Pons (tissue), 1 donor: ENCODE measurements around the gene STK36.
A peak's percentile ranks its signal among the peaks of the same experiment; 100 is the strongest.

ENCODE experiments used
- DNase-seq: peaks from one replicate; pipeline ENCODE4 v3.0.0-alpha.2; 2016; ENCODE audit warnings: low spot score

STK36 gene

DNA sequence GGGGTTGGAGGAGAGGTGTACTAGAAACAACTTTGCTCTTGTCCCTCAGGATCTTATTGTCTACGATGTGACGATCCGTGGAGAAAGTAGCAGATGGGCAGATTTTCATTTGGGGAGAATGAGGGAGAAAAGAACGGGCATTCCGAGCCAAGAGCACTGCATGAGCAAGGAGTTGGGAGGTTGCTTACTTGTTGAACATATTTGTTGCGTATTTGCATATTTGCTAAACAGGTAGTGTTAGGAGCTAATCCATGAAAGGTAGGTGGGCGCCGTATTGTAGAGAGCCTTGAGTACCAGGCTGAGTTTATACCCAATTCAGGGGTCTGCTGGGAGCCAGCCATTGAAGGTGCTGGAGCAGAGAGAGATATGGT is 11.9 kb upstream of the STK36 start:
- no peak for DNase-seq

DNA sequence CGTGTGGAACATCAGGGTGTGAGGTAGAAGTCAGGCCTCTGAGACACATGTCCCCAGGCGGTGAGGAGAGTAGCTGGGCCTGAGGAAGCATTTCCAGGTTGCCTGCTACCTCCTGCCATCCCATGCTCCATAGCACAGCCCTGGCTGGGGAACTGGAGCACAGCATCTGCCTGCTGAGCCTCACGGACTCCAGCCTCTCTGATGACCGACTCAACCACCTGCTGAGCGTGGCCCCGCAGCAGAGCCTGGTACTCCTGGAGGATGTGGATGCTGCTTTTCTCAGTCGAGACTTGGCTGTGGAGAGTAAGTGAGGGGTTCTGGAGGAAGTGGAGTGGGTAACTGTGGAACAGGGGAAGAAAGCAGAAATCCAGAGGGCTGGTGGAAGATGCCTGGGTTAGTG is 9.5 kb upstream of the STK36 start:
- DNase-seq, result no peak

DNA sequence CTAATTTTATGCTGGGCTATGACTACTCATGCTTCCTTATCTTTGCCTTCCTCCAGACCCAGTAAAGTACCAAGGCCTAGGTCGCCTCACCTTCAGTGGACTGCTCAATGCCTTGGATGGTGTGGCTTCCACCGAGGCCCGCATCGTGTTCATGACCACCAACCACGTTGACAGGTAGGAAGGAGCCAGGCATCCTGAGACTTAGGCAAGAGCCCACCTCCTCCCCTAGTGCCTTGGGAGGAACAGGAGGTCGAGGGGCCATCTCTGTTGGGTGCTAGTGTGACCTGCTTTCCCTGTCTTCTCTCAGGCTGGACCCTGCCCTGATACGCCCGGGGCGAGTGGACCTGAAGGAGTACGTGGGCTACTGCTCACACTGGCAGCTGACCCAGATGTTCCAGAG is 9.1 kb upstream of the STK36 start:
- DNase-seq, result no peak

DNA sequence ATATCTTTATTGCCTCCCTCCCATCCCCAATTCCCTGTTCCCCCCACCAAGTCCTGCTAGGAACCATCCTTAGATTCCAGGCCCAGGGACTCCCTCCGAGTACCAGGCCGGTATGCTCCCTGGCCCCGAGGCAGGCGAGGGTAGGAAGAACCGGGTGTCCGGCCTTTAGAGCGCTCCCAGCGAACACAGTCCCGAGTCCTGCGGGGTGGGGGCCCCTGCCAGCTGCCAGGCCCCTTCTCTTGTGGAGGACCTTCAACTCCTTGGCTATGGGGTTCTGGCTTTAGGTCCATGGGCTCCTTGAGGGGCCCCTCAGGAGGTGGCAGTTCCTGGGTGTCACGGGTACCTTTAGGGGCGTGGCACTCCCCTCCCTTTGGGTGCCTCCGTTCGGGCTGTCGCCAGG is 8.0 kb upstream of the STK36 start:
- no peak for DNase-seq

GRCh38 chr2:218664653-218665052 is 7.2 kb upstream of the STK36 start:
- DNase-seq, result no peak

DNA sequence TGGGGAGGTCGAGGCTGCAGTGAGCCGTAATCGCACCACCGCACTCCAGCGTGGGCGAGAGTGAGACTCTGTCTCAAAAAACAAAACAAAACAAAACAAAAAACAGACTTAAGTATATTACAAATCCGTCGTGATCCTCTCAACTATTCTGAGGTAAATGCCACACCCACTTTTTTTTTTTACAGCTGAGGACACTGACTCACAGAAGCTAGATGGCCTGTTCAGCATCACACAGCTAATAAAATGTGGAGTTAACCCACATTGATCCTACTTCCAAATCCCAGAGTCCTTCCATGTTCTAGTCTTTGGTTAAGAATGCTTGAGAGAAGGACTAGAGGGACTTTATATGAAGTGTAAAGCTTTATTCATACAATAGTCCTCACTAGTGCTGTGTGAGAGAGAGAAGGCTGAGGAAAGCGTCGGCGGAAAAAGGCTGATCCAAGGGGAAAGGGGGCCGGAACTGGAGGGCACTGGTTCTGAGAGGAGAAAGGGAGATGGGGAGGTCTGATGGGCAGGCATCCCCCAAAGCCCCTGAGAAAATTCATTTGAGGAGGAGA is 711 bp upstream of the STK36 start:
- no peak for DNase-seq

DNA sequence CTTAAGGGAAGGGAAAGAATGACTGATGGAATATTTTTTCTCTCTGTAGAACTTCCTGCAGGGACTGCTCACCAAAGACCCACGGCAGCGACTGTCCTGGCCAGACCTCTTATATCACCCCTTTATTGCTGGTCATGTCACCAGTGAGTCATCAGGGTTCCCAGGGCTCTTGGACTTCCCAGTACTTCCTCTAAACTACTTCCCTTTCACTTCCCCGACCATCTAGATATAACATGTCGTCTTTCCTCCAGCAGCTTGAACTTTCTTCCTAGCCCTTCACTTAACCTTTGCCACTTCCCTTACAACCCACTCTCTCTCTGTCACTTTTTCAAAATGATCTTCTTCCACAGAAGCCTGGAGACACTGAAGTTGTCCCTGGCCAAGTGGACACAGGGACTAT is 7.2 kb downstream of the STK36 start:
- DNase-seq, result no peak

DNA sequence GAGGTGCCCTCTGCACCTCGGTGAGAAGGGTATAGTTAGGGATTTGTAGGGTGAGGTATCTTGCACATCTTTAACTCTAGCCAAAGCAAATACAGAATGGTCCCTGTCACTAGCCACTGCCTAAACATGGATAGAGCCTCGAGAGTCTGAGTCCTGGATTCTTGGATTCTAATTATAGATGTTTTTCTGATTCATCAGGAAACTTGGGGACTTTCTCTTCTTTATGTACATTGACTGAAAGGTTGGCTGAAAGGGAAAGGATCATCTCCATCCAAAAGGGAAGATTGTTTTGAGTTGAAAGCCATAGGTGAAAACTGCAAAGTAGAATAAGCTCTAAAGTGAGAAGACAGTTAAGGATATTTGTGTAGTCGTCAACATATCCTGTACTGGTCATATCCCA is 8.2 kb downstream of the STK36 start:
- no peak for DNase-seq

DNA sequence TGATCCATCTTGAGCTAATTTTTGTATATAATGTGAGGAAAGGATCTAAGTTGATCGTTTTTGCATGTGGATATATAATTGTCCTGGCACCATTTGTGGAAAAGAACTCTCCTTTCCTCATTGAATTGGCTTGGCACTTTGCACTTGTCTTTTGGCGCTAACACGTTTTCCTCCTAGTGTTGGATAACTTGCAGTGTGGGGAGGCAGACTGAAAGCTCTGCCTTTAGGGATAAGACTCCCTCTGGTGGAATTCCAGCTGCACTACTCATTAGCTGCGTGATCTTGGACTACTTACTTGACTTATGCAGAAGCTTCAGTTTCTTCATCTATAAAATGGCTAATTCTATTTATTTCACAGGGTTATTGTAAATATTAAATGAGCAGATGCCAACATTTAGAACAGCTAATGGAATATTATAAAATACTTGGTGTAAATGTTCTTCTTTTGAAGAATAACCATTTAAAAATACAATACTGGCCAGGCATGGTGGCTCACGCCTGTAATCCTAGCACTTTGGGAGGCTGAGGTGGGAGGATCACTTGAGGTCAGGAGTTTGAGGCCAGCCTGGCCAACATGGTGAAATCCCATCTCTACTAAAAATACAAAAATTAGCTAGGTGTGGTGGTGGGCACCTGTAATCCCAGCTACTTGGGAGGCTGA is 15.6 kb downstream of the STK36 start:
- DNase-seq, result peak; percentile 88

GRCh38 chr2:218691234-218691633 is 19.3 kb downstream of the STK36 start:
- DNase-seq, result no peak

DNA sequence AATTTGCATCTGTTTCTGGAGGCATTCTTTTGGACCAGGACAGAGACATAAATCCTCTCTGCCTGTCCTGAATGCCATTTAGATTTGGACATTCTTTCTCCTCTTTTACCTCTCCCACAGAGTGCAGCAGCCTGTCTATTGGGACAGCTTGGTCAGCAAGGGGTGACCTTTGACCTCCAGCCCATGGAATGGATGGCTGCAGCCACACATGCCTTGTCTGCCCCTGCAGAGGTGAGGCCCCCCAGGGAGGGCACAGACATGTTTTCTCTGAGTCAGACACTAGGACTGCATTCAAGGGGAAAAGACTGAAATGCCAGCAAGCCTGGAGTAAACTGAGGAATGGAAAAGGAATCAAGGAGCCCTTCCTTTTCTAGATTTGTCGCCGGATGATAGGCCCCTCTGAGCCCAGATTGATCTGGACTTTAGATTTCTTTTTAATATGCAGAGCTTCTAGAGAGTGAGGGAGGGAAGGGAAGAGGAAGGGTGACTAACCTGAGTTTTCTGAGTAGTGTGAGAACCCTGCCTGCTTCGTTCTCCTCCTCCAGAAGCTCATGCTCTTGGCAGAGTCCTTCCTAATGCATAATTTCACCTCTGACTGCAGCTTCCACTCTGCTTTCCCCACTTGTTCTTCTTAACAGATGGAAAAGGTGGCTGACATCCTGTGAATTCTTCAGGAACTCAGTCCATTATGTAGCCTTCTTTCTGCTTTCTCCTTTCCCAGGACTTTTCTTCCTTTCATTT is 22.7 kb downstream of the STK36 start:
- no peak for DNase-seq

DNA sequence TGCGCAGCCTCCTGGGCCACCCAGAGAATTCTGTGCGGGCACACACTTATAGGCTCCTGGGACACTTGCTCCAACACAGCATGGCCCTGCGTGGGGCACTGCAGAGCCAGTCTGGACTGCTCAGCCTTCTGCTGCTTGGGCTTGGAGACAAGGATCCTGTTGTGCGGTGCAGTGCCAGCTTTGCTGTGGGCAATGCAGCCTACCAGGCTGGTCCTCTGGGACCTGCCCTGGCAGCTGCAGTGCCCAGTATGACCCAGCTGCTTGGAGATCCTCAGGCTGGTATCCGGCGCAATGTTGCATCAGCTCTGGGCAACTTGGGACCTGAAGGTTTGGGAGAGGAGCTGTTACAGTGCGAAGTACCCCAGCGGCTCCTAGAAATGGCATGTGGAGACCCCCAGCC is 27.0 kb downstream of the STK36 start:
- DNase-seq, result no peak

DNA sequence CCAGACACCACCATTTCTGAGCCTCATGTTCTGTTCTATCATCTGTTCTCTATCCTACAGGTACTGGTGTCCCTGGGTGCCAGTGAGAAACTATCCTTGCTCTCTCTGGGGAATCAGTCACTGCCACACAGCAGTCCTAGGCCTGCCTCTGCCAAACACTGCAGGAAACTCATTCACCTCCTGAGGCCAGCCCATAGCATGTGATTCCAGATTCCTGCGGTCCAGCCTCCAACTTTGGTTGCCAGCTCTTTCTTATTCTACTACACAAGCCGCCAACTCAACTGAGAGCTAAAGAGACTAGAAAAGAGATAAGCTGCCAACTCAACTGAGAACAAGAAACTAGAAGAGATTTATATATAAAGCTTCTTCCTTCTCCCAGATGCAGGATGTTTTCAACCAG is 29.9 kb downstream of the STK36 start:
- no peak for DNase-seq

DNA sequence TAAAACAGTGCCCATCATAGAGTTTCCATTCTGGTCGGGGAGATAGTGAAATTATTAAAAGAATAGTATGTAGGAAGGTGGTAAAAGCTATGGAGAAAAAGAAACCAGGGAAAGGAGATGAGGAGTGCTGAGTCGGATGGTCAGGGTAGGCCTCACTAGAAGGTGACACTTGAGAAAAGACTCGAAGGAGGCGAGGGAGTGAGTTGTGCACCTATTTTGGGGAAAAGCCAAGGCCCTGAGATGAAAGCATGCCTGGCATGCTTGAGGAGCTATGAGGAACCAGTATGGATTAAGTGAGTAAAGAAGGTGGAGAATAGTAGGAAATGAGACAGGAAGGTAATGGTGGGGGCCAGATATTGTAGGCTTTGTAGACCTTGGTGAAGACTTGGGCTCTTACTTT is 31.5 kb downstream of the STK36 start:
- DNase-seq, result no peak

DNA sequence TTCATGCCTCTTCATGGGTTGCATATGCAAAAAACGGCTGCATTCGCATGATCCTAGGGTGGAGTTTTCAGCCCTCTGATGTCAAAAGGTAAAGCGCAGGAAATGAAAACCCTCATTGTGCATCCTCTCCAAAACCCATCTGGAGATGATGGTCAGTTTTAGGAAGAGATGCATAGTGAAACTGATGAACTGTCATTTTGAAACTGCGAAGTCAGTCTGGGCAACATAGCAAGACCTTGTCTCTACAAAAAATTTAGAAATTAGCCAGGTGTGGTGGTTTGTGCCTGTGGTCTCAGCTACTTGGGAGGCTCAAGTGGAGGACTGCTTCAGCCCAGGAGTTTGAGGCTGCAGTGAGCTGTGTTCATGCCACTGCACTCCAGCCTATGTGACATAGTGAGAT is 36.2 kb downstream of the STK36 start:
- DNase-seq, result no peak

- DNase-seq, result no peak
Observed at GRCh38 chr2:218709908-218710307, 38.0 kb downstream of the STK36 start.

- no peak for DNase-seq
Observed at GRCh38 chr2:218710334-218710686, 38.4 kb downstream of the STK36 start.

DNA sequence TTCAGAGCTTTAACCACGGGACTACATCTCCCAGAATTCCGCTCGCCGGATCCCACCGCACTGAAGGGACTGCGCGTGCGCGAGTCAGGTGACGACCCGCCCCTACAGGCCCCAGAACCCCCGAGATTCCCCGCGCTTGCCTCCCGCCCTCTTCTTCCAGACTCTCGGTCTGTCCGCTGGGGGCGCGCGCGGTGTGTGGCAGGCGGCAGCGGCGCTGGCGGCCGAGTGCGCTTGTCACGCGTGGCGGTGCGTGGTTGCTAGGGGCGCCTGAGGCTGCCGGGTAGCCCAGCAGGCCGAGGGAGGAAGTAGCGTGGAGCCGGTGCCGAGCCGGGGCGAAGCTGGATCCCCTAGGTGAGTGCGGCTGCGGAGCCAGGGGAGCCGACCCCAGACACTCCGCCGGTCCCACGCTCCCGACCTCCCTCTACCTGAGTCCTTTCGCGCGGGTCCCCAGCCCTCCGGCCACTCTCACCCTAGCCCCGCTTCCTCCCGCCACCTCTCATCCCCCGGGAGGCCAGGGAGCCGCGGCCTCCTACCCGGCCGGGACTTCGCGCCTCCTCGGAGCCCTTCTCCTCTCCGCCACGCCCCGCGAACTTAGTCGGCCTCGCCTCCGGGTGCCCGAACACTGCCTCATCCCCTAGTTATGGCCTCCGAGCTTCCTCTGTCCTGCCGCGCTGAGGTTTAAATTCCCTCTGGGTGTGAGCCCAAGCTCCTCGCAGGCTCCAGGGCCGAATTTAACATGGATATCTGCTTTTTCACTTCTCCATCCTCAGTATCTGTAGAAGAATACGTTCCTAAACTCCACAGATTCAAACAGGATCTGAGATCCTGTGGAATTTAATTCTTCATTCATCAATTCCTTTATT is 39.0 kb downstream of the STK36 start, which contains the start of gene TTLL4:
TSS of gene TTLL4 (plus strand) at position 149 of the 863 bp plus-strand sequence. CDS start 26,842 bp downstream, outside the sequence.
- peak; percentile 96 for DNase-seq

- no peak for DNase-seq
Observed at GRCh38 chr2:218711550-218711929, 39.7 kb downstream of the STK36 start.

DNA sequence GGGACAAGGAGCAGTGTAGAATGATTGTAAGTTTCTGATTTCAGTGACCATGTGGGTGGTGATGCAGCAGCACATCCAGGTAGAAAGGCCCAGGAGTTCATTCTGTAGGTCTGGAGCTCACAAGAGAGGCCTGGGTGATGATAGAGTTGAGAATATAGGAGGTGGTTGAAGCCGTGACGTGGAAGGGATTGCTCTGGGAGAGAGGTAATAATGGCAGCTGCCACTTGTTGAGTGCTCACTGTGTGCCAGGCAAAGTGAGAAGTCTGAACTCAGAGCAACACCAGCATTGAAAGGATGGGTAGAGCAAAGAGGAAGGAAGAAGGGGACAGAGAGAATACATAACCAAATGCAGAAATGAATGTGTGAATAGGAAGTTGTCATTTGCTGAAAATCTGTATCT is 42.0 kb downstream of the STK36 start:
- no peak for DNase-seq

GRCh38 chr2:218716070-218716469 is 44.2 kb downstream of the STK36 start:
- peak; percentile 81 for DNase-seq

GRCh38 chr2:218717262-218717661 is 45.4 kb downstream of the STK36 start:
- no peak for DNase-seq

DNA sequence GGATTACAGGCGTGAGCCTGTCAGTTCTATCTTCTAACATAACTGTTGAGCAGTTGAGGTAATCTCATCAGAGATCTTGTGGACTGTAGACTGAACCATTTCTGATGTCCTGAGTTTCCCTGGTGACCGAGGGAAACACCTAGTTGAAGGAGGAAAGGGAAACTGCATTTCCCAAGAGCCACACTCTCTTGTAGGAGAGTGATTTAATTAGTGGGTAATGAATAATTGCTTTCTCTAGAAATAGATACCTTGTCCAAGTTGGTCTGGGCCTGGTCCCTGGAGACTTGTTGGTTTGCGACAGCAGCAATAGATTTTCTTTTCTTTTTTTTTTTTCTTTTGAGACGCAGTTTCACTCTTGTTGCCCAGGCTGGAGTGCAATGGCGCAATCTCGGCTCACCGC is 46.2 kb downstream of the STK36 start:
- no peak for DNase-seq
